GM19351 (cell line): ENCODE measurements around the gene LINGO1.

Experiments
- ATAC-seq: cut with Tn5 transposase; IDR thresholded peaks from one replicate; pipeline ENCODE4 v1.9.1; 2021; ENCODE audit warnings: mild to moderate bottlenecking, moderate library complexity; ENCODE audit not compliant: unreplicated experiment

The LINGO1 gene

DNA sequence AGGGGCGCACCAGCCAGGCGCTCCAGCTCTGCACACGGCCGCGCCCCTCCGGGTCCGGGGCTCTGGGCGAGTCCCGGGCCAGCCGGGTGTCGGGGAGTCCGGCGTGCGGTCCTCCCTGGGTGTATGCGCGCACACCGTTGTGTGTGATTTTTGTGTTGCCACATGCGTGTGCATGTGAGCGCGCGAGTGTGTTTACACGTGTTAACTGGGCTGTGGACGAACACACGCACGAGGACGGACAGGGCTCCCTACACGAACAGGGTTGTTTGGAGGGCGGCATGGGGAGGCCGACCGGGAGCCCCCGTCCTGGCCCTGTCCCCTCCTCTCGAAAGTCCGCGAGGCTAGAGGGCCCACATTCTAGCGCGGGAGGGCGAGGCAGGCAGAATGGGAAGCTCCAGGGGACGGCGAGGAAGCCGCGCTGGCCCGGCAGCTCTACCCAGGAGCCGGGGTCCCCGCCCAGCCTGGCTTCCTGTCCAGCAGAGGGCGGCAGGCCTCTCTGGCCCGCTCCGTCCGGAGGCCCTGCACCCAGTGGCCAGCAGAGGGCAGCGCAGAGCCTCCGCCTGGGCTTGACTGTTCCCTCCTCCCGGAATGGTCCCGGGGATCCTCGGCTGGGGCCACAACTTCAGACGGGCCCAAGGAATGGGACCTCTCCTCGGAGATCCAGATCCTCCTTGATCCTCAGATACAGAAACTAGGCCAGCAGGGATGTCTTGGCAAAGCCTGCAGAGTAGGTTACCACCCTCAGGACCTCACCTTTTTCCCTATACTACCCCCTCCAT, 611 bp upstream of the LINGO1 start:
- ATAC-seq: peak; percentile 79

DNA sequence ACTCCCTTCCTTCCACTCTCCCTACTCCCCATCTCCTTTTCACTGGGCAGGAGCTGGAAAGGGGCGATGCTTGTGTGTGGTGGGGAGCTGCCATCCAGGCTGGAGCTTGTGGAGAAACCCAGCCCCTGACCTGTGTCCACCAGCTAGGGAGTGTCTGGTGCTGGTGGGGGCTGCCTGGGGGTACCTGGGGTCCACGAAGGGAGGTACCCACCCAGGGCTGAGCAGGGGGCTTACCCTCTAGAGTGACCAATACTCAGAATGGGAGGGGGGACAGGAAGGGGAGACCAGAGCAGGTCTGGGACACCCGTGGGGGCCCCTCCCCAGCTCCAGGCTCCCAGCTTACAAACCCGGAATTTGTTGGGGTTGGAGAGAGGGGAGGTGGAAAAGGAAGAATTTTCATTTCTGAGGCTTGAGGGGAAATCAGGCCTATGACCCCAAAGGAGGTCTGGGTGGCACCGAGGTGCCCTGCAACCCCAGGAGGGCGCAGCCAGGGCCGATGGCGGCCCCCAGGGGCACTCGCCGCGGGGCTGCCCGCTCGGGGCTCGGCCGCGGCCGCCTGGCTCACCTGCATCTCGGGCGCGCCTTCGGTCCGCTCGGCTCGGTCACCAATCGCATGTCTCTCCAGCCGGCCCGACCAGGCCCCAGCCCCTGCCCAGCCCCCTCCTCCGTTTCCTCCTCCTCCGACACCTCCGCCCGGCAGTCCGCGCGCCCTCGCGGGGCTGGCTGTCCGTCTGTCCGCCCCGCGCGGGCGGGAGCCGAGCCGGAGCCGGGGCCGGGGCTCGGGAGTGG, 773 bp downstream of the LINGO1 start:
- no peak for ATAC-seq

DNA sequence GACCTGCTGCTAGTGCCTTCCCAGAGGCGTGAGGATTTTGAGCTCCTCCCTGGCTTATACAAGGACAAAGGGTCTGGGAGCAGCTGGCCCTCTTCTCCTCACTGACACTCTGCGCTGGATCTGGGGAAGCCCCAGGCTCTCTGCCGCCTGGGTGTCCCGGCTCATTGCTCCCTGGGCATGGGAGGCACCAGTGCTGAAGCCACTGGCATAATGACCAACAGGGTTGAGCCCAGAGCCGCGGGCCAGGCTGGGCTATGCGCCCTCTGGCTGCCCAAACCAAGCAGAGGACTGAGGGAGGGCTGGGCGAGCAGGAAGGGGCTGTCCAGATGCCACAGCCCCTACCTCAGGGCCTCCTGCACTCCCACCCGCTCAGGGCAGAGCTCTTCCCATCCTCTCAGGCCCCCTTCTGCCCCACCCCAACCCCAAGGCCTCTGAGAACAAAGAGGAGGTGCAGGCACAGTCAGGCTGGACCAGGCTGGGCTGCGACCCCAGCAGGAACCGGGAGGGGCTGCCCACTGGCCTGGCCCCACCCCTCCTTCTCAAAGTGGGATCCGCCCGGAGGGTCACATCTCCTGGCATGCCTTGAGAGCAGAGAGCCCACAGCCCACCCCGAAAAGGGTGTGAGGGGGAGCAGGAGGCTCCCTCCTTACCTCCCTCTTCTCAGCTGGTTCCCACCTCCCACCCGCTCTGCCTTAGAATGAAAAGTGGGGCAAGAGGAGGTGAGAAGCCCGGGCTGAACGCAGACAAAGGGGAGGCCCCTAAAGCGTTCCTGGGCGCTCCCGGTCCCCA, 1.6 kb downstream of the LINGO1 start:
- ATAC-seq: no peak

DNA sequence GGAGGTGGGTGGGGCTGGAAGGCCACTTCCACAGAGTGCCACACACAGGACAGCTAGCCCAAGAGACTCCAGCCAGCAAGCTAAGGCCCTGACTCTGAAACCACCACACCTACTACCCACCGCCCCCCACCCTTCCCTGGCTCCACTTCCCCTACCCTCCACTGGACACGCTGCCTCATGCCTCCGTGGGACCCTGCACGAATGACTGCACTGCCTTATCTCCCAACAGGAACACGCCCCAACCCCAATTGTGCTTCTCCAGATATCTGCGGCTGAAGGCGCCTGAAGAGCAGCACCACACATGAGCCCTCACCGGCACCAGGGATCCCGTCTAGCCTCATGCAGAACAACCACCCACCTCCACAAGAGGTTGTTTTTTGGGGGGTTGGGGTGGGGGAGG, 2.7 kb downstream of the LINGO1 start:
- no peak for ATAC-seq

DNA sequence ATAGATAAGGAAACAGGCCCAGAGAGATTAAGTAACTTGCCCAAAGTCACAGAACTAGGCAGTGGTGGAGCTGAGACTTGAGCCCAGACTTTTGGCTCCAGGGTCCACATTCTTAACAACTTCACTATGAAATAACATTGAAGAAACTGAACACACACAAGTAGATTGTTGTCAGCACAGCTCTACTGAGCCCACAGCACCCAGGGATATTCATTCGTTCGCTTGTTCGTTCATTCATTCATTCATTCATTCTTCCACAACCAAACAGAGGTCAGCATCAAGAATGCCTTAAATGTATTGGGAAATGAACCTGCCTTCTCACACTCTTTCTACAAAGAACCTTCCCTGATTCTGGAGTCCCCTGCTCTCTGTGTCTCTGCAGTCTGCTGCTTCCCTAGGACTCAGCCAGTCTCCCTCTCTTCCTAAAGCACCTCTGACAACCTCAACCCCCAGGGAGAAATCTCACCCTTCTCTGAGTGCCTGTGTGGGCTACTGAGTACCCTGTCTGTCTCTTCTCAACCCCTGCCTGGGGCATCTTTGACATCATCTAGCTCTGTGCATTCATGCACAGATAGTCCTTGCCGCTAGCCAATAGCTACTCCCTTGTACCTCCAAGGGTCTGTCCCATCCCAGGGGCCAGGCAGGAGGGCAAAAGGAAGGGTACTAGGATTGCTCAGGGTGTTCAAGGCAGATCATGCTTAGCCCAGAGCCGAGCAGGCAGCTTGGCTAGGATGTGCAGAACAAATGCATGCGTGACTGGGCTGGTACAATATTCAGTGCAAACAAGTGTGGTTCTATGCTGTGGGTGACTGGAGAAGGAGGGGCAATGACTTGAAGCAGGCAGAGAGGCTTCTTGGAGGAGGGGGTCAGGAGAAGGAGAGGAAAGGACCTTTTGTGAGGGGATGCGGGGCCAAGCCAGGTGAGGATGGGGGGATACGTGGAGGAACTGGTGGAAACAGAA, 3.4 kb downstream of the LINGO1 start:
- no peak for ATAC-seq

DNA sequence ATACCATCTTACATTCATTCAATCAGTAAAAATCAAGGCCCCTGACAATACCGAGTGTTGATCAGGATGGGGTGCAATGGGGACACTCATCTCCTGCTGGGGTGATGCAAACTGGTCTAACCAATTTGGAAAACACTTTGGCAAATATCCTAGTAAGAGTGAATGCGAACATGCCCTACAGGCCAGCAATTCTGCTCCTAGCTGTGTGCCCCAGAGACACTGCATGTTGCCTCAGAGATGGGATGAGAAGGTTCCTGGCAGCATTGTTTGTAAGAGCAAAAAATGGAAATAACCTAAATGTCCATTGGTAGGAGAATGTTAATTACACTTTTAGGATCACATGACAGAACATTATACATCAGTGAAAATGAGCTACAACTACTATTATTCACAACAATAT, 4.7 kb downstream of the LINGO1 start:
- no peak for ATAC-seq

DNA sequence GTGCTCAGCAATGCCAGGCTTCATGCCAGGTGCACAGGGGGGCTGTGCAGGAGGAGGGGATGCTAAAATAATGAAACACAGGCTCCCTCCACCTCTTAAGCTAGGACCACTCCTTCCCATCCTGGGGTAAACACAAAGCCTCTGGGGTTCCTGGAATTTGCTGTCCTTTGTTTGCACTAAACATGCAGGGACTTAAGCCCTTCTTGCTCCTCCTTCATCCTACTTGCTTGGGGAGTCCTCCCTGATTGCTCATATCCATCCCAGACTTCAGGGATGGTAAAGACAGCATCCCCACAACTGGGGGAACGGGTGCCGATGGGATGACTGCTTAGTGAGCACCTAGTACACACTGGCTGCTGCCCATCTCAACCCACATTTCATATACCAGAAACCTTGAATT, 5.1 kb downstream of the LINGO1 start:
- ATAC-seq: no peak

DNA sequence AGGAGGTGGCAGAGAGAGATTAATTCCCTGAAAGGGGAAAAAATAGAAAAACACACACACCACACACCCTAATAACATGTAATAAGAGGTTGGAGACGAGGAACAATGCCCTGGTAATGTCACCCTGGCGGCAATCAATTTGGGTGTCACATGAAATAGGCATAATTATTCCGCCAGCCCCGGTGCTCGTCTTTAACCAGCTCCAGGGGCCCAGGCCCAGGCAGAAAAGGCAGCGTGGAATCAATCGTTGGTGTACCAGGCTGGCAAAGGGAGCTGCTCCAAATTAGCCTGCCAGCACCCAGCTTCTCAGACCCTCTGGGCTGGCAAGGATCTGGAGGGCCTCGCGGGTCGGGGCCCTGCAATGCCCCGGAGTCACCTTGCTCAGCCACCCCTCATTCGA, 5.6 kb downstream of the LINGO1 start:
- ATAC-seq: no peak

DNA sequence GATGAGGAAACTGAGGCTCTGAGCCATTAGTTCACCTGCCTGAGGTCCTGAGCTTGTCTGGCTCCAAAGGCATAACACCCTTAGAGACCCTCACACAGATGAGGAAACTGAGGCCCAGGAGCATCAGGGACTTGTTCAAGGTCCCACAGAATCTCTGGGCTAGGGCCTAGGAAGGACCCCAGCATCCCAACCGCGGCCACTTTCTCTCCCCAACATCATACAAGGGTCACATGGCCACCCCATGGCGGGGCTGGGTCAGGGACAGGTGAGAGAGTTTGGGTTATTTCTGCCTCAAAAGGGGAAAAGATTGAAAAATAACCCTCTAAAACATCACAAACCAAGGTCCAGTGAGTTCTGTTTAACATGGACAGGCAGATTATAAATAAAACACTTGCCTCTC, 6.7 kb downstream of the LINGO1 start:
- ATAC-seq: no peak

DNA sequence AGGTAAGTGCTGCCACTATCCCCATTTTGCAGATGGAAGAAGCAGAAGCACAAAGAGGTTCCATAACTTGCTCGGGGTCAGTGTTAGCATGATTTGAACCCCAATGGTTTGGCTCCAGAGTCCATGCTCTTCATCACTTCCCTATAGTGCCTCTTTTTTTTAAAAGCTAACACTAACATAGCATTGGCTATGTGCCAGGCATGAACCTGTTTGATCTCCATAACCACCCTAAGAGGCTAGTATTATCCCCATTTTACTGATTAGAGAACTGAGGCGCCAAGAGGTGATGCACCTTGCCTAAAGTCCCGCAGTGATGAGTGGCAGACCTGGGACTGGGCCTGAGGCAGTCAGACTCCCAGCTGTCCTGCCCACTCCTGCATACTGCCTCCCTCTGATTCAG, 7.3 kb downstream of the LINGO1 start:
- ATAC-seq: no peak

DNA sequence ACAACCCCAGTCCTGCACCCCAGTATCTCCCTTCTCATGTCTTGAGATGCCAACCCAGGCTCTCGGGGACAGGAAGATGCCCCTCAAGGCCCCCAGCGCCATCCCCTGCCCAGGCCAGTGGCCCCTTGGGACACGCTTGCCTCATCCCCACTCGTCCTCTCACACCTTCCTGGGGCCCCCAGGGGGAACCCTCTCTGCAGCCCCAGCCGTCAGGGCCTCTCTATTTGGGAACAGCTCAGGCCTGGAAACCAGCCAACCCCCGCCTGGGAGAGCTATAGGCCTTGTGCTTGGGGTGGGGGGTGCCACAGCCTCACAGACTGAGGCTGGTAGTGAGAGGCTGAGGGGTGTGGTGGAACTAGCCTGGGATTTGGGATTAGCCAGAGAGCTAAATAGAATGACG, 7.8 kb downstream of the LINGO1 start:
- no peak for ATAC-seq

DNA sequence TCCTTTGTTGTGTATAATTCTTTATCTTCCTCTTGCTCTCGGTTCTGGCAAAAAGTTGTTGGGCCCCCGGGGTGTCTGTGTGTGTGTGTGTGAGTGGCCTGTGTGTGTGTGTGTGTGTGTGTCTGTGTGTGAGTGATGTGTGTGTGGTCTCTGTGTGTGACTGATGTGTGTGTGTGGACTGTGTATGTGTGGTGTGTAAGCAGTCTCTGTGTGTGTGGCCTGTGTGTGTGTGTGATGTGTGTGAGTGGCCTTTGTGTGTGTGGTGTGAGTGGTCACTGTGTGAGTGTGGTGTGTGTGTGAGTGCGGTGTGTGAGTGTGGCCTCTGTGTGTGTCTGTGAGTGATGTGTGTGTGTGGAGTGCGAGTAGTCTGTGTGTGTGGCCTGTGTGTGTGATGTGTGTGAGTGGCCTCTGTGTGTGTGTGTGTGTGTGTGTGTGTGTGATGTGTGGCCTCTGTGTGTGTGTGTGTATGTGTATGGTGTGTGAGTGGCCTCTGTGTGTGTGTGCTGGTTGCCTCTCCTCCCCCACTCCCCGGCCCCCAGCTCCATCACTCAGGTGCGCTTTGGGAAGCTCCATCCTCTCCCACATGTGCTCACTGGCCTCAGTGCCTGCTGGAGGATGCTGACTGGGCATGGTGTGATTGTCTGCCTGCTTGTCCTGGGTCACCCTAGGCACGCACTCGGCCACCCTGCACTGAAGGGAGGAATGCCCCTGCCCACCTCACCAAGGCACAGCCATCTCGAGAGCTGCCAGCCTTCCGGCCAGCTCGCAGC, 8.8 kb downstream of the LINGO1 start:
- ATAC-seq: no peak

DNA sequence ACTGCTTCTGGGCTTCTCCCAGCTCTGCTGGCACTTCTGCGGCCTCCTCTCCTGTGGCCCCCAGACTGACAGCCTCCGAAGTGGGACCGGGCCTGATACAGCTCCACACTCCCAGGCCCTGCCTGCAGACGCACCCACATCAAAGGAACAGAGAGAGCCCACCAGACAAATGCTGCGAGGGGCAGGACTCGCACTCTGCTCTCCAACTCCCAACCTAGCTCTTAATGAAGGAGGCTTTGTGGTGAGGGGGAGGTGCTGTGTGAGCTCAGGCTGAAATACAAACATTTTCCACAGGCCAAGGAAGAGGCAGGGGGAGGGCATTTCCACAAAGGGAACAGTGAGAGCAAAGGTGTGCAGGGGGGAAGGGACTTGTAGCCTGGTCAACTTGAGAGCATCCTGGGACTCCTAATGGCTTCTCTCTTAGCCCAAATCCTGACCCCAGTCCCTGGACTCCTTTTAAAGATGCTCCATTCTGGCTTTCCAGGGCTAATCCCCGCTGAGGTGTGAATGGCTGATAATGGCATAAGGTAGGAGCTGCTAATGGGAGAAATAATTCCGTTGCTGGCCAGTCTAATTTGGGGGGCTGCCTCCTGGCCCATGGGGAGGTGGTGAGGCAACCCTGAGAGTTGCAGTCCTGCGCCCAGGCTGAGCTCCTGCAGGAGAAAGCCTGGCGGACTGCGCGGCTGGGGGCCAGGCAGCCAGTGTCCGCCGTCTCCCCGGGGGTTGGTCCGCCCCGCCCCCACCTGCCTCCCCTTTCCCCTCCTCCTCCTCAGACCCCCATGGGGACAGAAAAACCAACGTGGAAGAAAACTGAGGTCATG, 9.6 kb downstream of the LINGO1 start:
- ATAC-seq: no peak

DNA sequence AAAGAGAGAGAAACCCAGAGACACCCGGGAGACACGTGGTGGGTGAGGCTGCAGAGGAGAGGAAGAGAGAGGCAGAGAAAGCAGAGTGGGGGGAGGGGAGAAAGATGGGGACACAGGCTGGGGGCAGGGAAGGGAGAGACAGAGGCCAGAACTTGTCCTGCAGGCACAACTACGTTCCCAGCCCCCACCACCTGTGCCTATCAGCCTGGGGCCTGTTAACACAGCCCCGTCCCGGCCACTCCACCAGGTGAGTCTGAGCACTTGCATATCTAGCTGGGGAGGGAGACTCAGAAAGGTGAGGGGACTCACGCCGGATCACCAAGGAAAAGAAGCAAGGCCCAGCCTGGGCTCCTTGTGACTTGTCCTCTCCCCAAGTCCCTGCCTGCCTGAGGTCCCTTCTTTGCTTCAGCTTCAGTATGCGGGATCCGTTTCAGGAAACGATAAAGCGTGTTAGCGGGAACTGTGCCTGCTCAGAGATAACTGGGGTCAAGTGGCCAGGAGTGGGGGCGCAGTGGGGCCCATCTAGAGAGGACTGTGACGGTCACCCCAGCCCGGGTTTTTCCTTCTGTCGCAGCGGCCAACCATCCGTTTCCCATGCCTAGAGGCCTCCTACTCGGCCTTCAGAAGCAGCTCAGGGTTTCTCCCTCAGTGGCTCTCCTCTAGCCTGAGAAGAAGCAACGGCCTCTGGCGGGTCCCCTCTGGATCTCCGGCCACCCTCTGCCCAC, 10.3 kb downstream of the LINGO1 start:
- no peak for ATAC-seq

DNA sequence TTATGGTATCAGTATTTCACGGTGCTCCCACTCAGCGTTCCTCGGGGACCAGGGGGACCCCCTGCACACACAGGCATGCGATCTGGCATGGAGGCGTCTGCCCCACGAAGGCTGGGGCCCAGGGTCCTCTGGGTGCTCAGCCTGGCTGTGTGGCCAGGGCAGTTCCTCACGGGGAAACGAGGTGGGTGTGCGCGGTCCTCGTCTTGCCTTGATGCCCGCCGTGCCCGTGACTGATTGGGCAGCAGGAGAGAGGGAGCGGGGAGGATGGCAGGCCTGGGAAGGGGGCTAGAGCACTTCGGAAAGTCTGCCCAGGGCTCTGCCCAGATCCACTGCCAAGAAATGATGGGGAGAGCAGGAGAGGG, 10.9 kb downstream of the LINGO1 start:
- ATAC-seq: no peak

DNA sequence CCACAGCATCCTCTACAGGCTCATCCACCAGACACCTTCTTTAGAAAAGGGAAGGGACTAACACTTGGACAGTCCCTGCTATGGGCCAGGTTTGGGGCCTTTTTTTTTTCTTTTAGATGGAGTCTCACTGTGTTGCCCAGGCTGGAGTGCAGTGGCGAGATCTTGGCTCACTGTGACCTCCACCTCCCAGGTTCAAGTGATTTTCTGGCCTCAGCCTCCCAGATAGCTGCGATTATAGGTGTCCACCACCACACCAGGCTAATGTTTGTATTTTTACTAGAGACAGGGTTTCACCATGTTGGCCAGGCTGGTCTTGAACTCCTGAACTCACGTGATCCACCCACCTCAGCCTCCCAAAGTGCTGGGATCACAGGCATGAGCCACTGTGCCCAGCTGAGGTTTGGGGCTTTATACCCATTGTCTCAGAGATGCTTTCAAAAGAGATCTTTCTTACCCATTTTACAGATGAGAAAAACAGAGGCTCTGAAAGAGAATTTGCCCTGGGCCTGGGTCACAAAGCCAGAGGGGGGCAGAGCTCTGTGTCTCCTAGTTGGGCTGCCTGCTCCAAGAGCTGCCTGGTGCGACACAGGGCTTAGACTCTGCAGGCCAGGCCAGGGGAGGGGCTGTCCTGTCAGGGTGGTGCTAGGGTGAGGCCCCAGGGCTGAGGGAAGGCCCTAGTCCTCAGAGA, 11.6 kb downstream of the LINGO1 start:
- no peak for ATAC-seq

DNA sequence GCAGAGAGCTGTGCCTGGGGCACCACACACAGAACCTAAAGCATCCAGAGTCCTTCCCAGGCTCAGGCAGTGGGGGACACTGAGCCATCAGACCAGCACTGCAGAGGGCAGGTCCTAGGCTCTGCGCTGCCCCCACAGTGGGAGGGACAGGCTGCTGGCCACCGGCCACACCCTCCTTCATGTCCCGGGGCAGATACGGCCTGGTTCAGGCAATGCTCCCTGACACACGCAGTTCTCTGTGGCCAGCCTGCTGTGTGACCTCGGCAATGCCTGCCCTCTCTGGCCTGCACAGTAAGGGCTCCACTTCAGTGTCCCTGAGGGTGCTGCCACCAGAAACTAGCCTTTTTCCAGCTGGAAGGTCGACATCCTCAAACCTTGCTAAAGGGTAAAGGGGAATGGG, 12.4 kb downstream of the LINGO1 start:
- ATAC-seq: no peak

DNA sequence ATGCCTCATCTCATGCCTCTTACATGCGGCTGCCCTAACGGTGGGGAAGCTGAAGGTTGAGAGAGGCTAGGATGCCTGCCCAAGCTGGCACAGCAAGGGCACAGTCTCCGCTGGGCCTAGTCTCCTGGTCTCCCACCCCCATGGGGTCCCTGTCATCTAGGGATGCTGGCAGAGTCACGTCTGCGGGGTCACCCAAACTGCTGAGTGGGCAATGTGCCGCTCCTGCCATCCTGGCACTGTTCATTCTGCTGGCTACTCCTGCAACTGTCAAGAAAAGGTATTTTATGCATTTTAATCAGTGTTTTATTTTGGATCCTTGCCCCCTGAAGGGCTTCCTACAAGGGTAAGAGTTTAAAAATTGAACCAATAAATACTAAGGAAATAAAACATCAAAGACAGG, 12.8 kb downstream of the LINGO1 start:
- ATAC-seq: no peak
